ENCODE measurements around the gene ZDHHC16.

Gene ZDHHC16

DNA sequence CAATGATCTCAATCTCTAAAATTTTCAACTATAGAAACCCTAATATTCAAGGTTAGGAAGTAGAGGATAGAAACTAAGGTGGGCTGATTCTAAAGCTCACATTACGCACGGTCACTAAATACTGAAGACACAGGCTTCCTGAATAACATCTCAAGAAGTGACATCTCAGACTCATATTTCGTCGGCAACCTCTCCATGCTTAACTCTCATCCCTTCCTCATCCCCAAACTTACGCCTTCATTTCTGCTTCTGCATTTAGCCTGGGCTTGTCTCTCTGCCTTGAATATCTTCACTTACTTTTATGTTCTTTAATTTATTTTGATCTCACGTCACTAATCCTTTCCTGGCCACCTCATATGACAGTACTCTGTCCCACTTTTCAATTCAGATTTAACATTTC lies 10.8 kb upstream of the ZDHHC16 start:
- no peak for DNase-seq (ENCODE audit: low spot score)

DNA sequence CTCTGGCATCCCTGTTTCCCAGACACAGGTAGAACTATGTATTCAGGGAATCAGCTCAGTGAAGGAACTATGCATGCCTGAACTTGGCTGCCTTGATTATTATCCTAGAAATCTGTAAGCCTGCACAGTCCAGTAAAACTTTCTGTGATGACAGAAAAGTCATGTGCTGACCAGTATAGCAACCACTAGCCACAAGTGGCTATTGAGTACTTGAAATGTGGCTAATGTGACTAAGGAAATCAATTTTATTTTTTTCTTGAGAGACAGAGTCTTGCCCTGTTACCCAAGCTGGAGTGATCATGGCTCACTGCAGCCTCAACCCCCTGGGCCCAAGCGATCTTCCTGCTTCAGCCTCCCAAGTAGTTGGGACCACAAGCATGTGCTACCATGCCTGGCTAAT lies 3.7 kb upstream of the ZDHHC16 start:
- in situ Hi-C loops (cut with MboI; ENCODE audit: low pct_unique_long_range_greater_than_20kb, low sequenced_read_pairs, unreplicated experiment), result no loop called here

More for the DNA sequence above, 10.8 kb upstream of the ZDHHC16 start:
- in situ Hi-C loops (cut with MboI; ENCODE audit: low pct_unique_long_range_greater_than_20kb, low sequenced_read_pairs, unreplicated experiment), result no loop called here
- TF ChIP-seq, protein P1, sequence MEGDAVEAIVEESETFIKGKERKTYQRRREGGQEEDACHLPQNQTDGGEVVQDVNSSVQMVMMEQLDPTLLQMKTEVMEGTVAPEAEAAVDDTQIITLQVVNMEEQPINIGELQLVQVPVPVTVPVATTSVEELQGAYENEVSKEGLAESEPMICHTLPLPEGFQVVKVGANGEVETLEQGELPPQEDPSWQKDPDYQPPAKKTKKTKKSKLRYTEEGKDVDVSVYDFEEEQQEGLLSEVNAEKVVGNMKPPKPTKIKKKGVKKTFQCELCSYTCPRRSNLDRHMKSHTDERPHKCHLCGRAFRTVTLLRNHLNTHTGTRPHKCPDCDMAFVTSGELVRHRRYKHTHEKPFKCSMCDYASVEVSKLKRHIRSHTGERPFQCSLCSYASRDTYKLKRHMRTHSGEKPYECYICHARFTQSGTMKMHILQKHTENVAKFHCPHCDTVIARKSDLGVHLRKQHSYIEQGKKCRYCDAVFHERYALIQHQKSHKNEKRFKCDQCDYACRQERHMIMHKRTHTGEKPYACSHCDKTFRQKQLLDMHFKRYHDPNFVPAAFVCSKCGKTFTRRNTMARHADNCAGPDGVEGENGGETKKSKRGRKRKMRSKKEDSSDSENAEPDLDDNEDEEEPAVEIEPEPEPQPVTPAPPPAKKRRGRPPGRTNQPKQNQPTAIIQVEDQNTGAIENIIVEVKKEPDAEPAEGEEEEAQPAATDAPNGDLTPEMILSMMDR (IDR thresholded peaks at IDR 0.05; ENCODE audit: extremely low read depth, insufficient read depth, missing control alignments), result no peak

DNA sequence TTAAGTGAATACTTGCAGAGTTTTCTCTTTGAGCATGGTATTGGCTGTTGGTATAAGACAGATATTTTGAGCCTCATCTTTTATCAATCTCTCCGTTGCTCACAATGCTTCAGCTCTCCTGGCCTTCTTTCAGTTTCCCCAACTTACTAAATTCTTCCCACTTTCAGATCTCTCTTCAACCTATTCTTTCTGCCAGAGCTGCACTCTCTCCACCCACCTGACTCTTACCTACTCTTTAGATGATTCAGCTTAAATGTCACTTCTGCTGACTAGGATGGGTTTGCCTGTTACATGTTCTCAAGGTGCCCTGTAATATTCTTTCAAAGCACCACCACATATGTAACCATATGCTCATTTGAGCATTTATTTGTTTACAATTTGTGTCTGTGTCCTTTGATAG lies 1.8 kb upstream of the ZDHHC16 start:
- in situ Hi-C loops (cut with MboI; ENCODE audit: low pct_unique_long_range_greater_than_20kb, low sequenced_read_pairs, unreplicated experiment), result no loop called here
- no peak for DNase-seq (ENCODE audit: low spot score)
- TF ChIP-seq, protein P1 (IDR thresholded peaks at IDR 0.05; ENCODE audit: extremely low read depth, insufficient read depth, missing control alignments), result no peak

More for the DNA sequence above, 3.7 kb upstream of the ZDHHC16 start:
- DNase-seq (ENCODE audit: low spot score), result no peak
- TF ChIP-seq, protein P1 (IDR thresholded peaks at IDR 0.05; ENCODE audit: extremely low read depth, insufficient read depth, missing control alignments), result no peak

DNA sequence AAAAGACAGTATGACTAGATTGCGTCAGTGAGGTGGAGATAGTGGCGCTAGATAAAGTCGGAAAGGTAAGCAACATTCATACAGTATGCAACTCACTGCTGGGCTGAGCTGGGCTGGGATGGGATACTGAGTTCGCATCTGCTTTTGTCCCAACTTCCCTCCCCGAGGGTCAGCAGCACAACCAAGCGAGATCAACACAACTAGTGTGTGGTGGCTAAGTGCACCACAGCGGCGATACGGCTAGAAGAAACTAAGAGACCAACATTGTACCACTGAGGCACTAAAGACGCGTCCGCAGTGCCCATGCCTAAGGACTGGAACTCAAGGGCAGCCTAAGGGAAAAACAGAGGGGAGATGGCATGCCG lies 636 bp upstream of the ZDHHC16 start:
- TF ChIP-seq, protein P1 (IDR thresholded peaks at IDR 0.05; ENCODE audit: extremely low read depth, insufficient read depth, missing control alignments), result no peak
- in situ Hi-C loops (cut with MboI; ENCODE audit: low pct_unique_long_range_greater_than_20kb, low sequenced_read_pairs, unreplicated experiment), result no loop called here
- DNase-seq (ENCODE audit: low spot score), result no peak

DNA sequence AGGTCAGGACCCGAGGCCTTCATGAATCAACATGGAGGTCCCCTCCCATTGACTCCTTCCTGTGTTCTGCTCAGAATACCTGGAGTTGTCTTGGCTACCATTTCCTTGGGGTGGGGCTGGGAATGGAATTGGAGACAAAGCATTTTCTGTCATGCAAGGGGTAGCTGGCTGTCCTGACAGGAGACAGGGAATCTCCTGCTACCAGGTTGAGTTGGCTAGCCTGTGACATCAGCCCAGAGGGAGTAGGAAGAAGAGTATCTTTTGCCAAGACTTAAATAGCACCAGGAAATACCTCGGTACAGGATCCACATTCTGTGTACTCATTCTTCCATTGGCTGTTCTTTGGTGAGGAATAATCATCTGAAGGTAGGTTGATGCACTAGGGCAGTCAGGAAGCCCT lies 4.9 kb downstream of the ZDHHC16 start:
- in situ Hi-C loops (cut with MboI; ENCODE audit: low pct_unique_long_range_greater_than_20kb, low sequenced_read_pairs, unreplicated experiment), result no loop called here
- DNase-seq (ENCODE audit: low spot score), result no peak
- TF ChIP-seq, protein P1 (IDR thresholded peaks at IDR 0.05; ENCODE audit: extremely low read depth, insufficient read depth, missing control alignments), result no peak

DNA sequence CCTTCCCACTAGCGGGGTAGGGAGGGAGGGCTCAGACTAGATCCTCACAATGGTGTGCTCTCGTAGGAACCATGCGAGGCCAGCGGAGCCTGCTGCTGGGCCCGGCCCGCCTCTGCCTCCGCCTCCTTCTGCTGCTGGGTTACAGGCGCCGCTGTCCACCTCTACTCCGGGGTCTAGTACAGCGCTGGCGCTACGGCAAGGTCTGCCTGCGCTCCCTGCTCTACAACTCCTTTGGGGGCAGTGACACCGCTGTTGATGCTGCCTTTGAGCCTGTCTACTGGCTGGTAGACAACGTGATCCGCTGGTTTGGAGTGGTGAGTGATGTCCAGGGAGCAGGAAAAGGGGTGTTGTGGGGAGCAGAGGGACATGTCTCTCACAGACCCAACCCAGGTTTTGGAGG lies 5.6 kb downstream of the ZDHHC16 start:
- no peak for DNase-seq (ENCODE audit: low spot score)
- in situ Hi-C loops (cut with MboI; ENCODE audit: low pct_unique_long_range_greater_than_20kb, low sequenced_read_pairs, unreplicated experiment), result no loop called here
- TF ChIP-seq, protein P1 (IDR thresholded peaks at IDR 0.05; ENCODE audit: extremely low read depth, insufficient read depth, missing control alignments), result no peak

DNA sequence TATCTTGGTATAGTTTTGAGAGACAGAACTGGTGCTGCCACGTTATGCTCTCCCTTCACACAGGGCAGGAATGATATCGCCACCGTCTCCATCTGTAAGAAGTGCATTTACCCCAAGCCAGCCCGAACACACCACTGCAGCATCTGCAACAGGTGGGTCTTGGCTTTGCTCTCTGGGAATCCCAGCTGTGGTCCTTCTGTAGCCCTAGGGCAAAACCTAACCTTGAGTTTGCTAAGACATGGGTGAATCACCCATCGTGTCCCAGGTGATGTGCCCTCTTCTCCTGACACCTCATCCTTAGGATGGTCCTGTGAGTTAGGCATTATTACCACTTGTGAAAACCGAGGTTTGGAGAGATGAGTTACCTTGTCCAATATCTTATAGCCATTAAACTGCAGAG lies 6.4 kb downstream of the ZDHHC16 start:
- DNase-seq (ENCODE audit: low spot score), result no peak
- in situ Hi-C loops (cut with MboI; ENCODE audit: low pct_unique_long_range_greater_than_20kb, low sequenced_read_pairs, unreplicated experiment), result no loop called here
- TF ChIP-seq, protein P1 (IDR thresholded peaks at IDR 0.05; ENCODE audit: extremely low read depth, insufficient read depth, missing control alignments), result no peak

All from GM13977 (cell line).